RPMI8226 (cell line): ENCODE results near the gene ZNF277.
A peak's percentile ranks its signal among the peaks of the same experiment; 100 is the strongest.

Experiments
- DNase-seq: peaks from one replicate; pipeline ENCODE4 v3.0.0-alpha.2; 2015

ZNF277 gene

GRCh38 chr7:112361154-112361553 lies 154.7 kb downstream of the ZNF277 start:
- no peak for DNase-seq

- no peak for DNase-seq
These were observed 155.7 kb downstream of the ZNF277 start for GRCh38 chr7:112362053-112362650.

GRCh38 chr7:112362731-112363131 lies 156.2 kb downstream of the ZNF277 start:
- no peak for DNase-seq

- no peak for DNase-seq
These were observed 157.9 kb downstream of the ZNF277 start for GRCh38 chr7:112364388-112364787.

- DNase-seq, result no peak
These were observed 159.1 kb downstream of the ZNF277 start for GRCh38 chr7:112365551-112365950.

- DNase-seq, result no peak
These were observed 160.4 kb downstream of the ZNF277 start for GRCh38 chr7:112366886-112367285.

GRCh38 chr7:112370436-112370835 lies 163.9 kb downstream of the ZNF277 start:
- DNase-seq, result peak; percentile 61

- DNase-seq, result no peak
These were observed 165.2 kb downstream of the ZNF277 start for GRCh38 chr7:112371701-112372100.

- no peak for DNase-seq
These were observed 165.6 kb downstream of the ZNF277 start for GRCh38 chr7:112372101-112372500.

GRCh38 chr7:112377593-112377992 lies 171.1 kb downstream of the ZNF277 start:
- DNase-seq, result no peak

GRCh38 chr7:112381311-112382091 lies 175.0 kb downstream of the ZNF277 start:
- DNase-seq, result no peak

- peak; percentile 26 for DNase-seq
These were observed 177.3 kb downstream of the ZNF277 start for GRCh38 chr7:112383671-112384417.

GRCh38 chr7:112385516-112385915 lies 179.0 kb downstream of the ZNF277 start:
- no peak for DNase-seq

GRCh38 chr7:112386619-112387018 lies 180.1 kb downstream of the ZNF277 start:
- DNase-seq, result no peak

- DNase-seq, result no peak
These were observed 183.7 kb downstream of the ZNF277 start for GRCh38 chr7:112390167-112390566.

- DNase-seq, result peak; percentile 55
These were observed 184.8 kb downstream of the ZNF277 start for GRCh38 chr7:112391079-112391821.

GRCh38 chr7:112391841-112392286 lies 185.4 kb downstream of the ZNF277 start:
- DNase-seq, result peak; percentile 78
